ENCODE results near the gene CASTOR1. TPM values are rescaled to one million over a fixed set of nuclear protein-coding genes. Genes with fewer than 3 reads are reported as not detected.

The CASTOR1 gene
- total RNA-seq, 6 experiments from 2014 or later, result 4.5 to 8.1 (median 5.7) TPM

- DNase-seq, result no peak
- TF ChIP-seq CTCF (IDR thresholded peaks at IDR 0.05), result no peak
- Mint-ChIP-seq H3K4me3 (peak overlapping the region; percentile 65; the same call in 1 of the 2 replicates), H3K9me3 (no peaks in the 10 kb centered on the region), H3K36me3 (ENCODE audit: low read depth) (peaks cover 10% of the 10 kb centered on the region), H3K27me3 (ENCODE audit: insufficient read depth) (no peaks in the 10 kb centered on the region; the same call in 1 of the 2 replicates), H3K27ac (peak overlapping the region; percentile 72), H3K4me1 (ENCODE audit: low read depth) (peaks cover 52% of the 10 kb centered on the region)
Measured at GRCh38 chr22:30327864-30328345, 38.6 kb upstream of the CASTOR1 start.

GRCh38 chr22:30326706-30327362, 37.5 kb upstream of the CASTOR1 start, which contains the start of gene TBC1D10A:
Gene TBC1D10A (minus strand): TSS chr22:30326941. CDS start chr22:30326881, 60 bp downstream.
- no peaks in the 10 kb centered on the region; the same call in 1 of the 2 replicates for H3K27me3 Mint-ChIP-seq (ENCODE audit: insufficient read depth)
- H3K9me3 Mint-ChIP-seq, result no peaks in the 10 kb centered on the region
- H3K4me3 Mint-ChIP-seq, result peak within 1 kb of the TSS; percentile 87
- peaks cover 10% of the 10 kb centered on the region for H3K36me3 Mint-ChIP-seq (ENCODE audit: low read depth)
- peak within 1 kb of the TSS; percentile 86 for H3K27ac Mint-ChIP-seq
- TF ChIP-seq CTCF (IDR thresholded peaks at IDR 0.05), result no peak
- peak; percentile 44 for DNase-seq
- H3K4me1 Mint-ChIP-seq (ENCODE audit: low read depth), result peaks cover 52% of the 10 kb centered on the region

- H3K4me3 Mint-ChIP-seq, result peak overlapping the region; percentile 87
- H3K4me1 Mint-ChIP-seq (ENCODE audit: low read depth), result peaks cover 51% of the 10 kb centered on the region
- peaks cover 10% of the 10 kb centered on the region for H3K36me3 Mint-ChIP-seq (ENCODE audit: low read depth)
- no peaks in the 10 kb centered on the region for H3K9me3 Mint-ChIP-seq
- no peaks in the 10 kb centered on the region; the same call in 1 of the 2 replicates for H3K27me3 Mint-ChIP-seq (ENCODE audit: insufficient read depth)
- TF ChIP-seq CTCF (IDR thresholded peaks at IDR 0.05), result no peak
- peak overlapping the region; percentile 86 for H3K27ac Mint-ChIP-seq
- DNase-seq, result no peak
Measured at GRCh38 chr22:30326255-30326705, 37.0 kb upstream of the CASTOR1 start.

GRCh38 chr22:30325724-30326254, 36.5 kb upstream of the CASTOR1 start:
- peaks cover 10% of the 10 kb centered on the region for H3K36me3 Mint-ChIP-seq (ENCODE audit: low read depth)
- peak overlapping the region; percentile 86 for H3K27ac Mint-ChIP-seq
- no peaks in the 10 kb centered on the region; the same call in 1 of the 2 replicates for H3K27me3 Mint-ChIP-seq (ENCODE audit: insufficient read depth)
- no peaks in the 10 kb centered on the region for H3K9me3 Mint-ChIP-seq
- H3K4me1 Mint-ChIP-seq (ENCODE audit: low read depth), result peaks cover 47% of the 10 kb centered on the region
- TF ChIP-seq CTCF (IDR thresholded peaks at IDR 0.05), result no peak
- no peak for DNase-seq
- H3K4me3 Mint-ChIP-seq, result peak overlapping the region; percentile 87

GRCh38 chr22:30325065-30325720, 35.9 kb upstream of the CASTOR1 start:
- H3K4me3 Mint-ChIP-seq, result peak overlapping the region; percentile 87
- no peaks in the 10 kb centered on the region for H3K9me3 Mint-ChIP-seq
- peaks cover 10% of the 10 kb centered on the region for H3K36me3 Mint-ChIP-seq (ENCODE audit: low read depth)
- DNase-seq, result peak; percentile 81
- no peak for TF ChIP-seq CTCF (IDR thresholded peaks at IDR 0.05)
- peak overlapping the region; percentile 86 for H3K27ac Mint-ChIP-seq
- H3K4me1 Mint-ChIP-seq (ENCODE audit: low read depth), result peaks cover 41% of the 10 kb centered on the region
- no peaks in the 10 kb centered on the region; the same call in 1 of the 2 replicates for H3K27me3 Mint-ChIP-seq (ENCODE audit: insufficient read depth)
